Head of caudate nucleus (tissue), 42 donors: ENCODE data around the gene XAB2.
"Not testable (repeated sequence)": the region's sequence is repeated elsewhere in the genome, so short reads cannot be mapped to it uniquely, and the experiment has no call there.

Experiments
- DNase-seq, 42 donors: peaks; one replicate each; pipeline versions ENCODE4 v3.0.0 to v3.0.0-alpha.2; 2020 to 2021; ENCODE audit warnings: mixed read lengths in 7 of 42
- intact Hi-C: fragments of 100-400 bp; cut with DNase I; formaldehyde crosslinking; loops from one replicate; pipeline ENCODE4 v1.15.0; 2022

The XAB2 gene

GRCh38 chr19:7597689-7598088, 31.7 kb downstream of the XAB2 start:
- intact Hi-C loops = no loop called here
- no peak for DNase-seq

- intact Hi-C loops = no loop called here
- peak in 3 of 42 donors; percentile 16 to 33 (median 18) for DNase-seq
Observed at GRCh38 chr19:7596211-7596937, 33.0 kb downstream of the XAB2 start.

GRCh38 chr19:7595466-7596133, 33.7 kb downstream of the XAB2 start, which contains the start of gene CAMSAP3:
Gene CAMSAP3, plus strand, starts transcription at chr19:7595863. Its CDS starts 140 bp downstream, at chr19:7596003.
- intact Hi-C loops = no loop called here
- DNase-seq = peak in 40 of 42 donors; percentile 9 to 81 (median 60)

- intact Hi-C loops = no loop called here
- DNase-seq = no peak
Observed at GRCh38 chr19:7590256-7590655, 39.1 kb downstream of the XAB2 start.

- intact Hi-C loops = no loop called here
- no peak for DNase-seq
Observed at GRCh38 chr19:7589822-7590221, 39.5 kb downstream of the XAB2 start.

- no peak for DNase-seq
Observed at GRCh38 chr19:7582446-7582845, 46.9 kb downstream of the XAB2 start.

GRCh38 chr19:7579182-7579581, 50.2 kb downstream of the XAB2 start:
- intact Hi-C loops = no loop called here
- DNase-seq = no peak

More at GRCh38 chr19:7582446-7582845, 46.9 kb downstream of the XAB2 start:
- intact Hi-C loops = no loop called here

GRCh38 chr19:7578127-7578526, 51.2 kb downstream of the XAB2 start:
- no peak for DNase-seq
- intact Hi-C loops = no loop called here

GRCh38 chr19:7577422-7577821, 51.9 kb downstream of the XAB2 start:
- DNase-seq, intact Hi-C loops: not testable (repeated sequence)

GRCh38 chr19:7575434-7576040, 53.8 kb downstream of the XAB2 start:
- no peak for DNase-seq
- intact Hi-C loops = no loop called here

GRCh38 chr19:7570761-7571160, 58.6 kb downstream of the XAB2 start:
- intact Hi-C loops = no loop called here

More at GRCh38 chr19:7570761-7571160, 58.6 kb downstream of the XAB2 start:
- DNase-seq = no peak
